T-cell (primary cell): Measurements from ENCODE around the gene MRPL33. TPM values are rescaled to one million over a fixed set of nuclear protein-coding genes. Genes with fewer than 3 reads are reported as not detected.

Experiments
- ATAC-seq, 4 experiments: fragments of 200-7000 bp in 3 of 4; fragments of 150-1000 bp in 1 of 4; cut with Tn5 transposase; replicated peaks in 1 of 4; 1 replicate in 3 of 4; 2 replicates in 1 of 4; pipeline ENCODE4 v1.10.0; 2021; ENCODE audit warnings: moderate library complexity in 3 of 4, mild to moderate bottlenecking in 2 of 4, moderate number of reproducible peaks in 1 of 4
- CTCF ChIA-PET, 2 donors: fragments of 300-600 bp; sonication (Branson Sonifier 250); formaldehyde crosslinking; loops; one replicate each; lab custom pipeline; 2022; ENCODE audit warnings: antibody characterized with exemption in 2 of 2; lab: Charles Lee
- POLR2A ChIA-PET, 2 donors: fragments of 300-600 bp; sonication (Branson Sonifier 250); formaldehyde crosslinking; loops; one replicate each; lab custom pipeline; 2022; ENCODE audit warnings: antibody characterized with exemption in 2 of 2; lab: Charles Lee
- DNase-seq, 35 experiments: peaks; one replicate each; pipeline versions ENCODE4 v3.0.0 to v3.0.0-alpha.2; 2013 to 2023
- H3K27ac ChIP-seq: one replicate; pipeline ENCODE4 v1.5.1; 2013; ENCODE audit warnings: low read length
- H3K27me3 ChIP-seq, 2 experiments: replicated peaks in 1 of 2; 1 replicate in 1 of 2; 2 replicates in 1 of 2; pipeline versions ENCODE4 v1.6.1 to v1.7.0; 2013; ENCODE audit warnings: low read length in 1 of 2, mixed read lengths in 1 of 2; ENCODE audit not compliant: control insufficient read depth in 2 of 2, insufficient read depth in 2 of 2; ENCODE audit errors: extremely low read depth in 1 of 2
- H3K36me3 ChIP-seq, 2 donors: 1 replicate in 1 of 2; 2 replicates in 1 of 2; pipeline versions ENCODE4 v1.6.1 to v1.7.0; 2013; ENCODE audit warnings: low read length in 1 of 2; ENCODE audit not compliant: control insufficient read depth in 2 of 2, insufficient read depth in 1 of 2; ENCODE audit errors: extremely low read depth in 1 of 2
- H3K4me1 ChIP-seq, 2 experiments: 1 replicate in 1 of 2; 2 replicates in 1 of 2; pipeline versions ENCODE4 v1.6.1 to v1.7.0; 2013; ENCODE audit warnings: low read length in 2 of 2, mixed read lengths in 1 of 2; ENCODE audit not compliant: insufficient read depth in 2 of 2, control insufficient read depth in 1 of 2; ENCODE audit errors: extremely low read depth in 1 of 2
- H3K4me3 ChIP-seq, 2 donors: 1 replicate in 1 of 2; 2 replicates in 1 of 2; pipeline versions ENCODE4 v1.5.1 to v1.7.0; 2013; ENCODE audit warnings: mild to moderate bottlenecking in 2 of 2, low read length in 1 of 2, moderate library complexity in 1 of 2; ENCODE audit not compliant: control insufficient read depth in 1 of 2; ENCODE audit errors: extremely low read depth in 1 of 2
- H3K9me3 ChIP-seq: 2 replicates; pipeline ENCODE4 v1.7.0; 2013
- H3K27ac Mint-ChIP-seq, 2 donors: one replicate each; pipeline ENCODE4 v1.8.0; 2020 to 2021; ENCODE audit warnings: mild to moderate bottlenecking in 2 of 2, mixed read lengths in 2 of 2
- H3K27me3 Mint-ChIP-seq, 2 donors: one replicate each; pipeline ENCODE4 v1.8.0; 2021 to 2022; ENCODE audit warnings: mixed read lengths in 2 of 2
- H3K36me3 Mint-ChIP-seq: one replicate; pipeline ENCODE4 v1.8.0; 2021; ENCODE audit warnings: mixed read lengths
- H3K4me1 Mint-ChIP-seq, 3 donors: one replicate each; pipeline ENCODE4 v1.8.0; 2020 to 2022; ENCODE audit warnings: mixed read lengths in 3 of 3, mild to moderate bottlenecking in 1 of 3
- H3K4me3 Mint-ChIP-seq, 3 donors: one replicate each; pipeline ENCODE4 v1.8.0; 2020 to 2022; ENCODE audit warnings: mild to moderate bottlenecking in 3 of 3, mixed read lengths in 3 of 3, moderate library complexity in 3 of 3
- H3K9me3 Mint-ChIP-seq, 3 donors: one replicate each; pipeline ENCODE4 v1.8.0; 2020 to 2022; ENCODE audit warnings: mixed read lengths in 3 of 3
- WGBS: methylation state at CpG from one replicate; pipeline ENCODE4 v1.1.5; 2013; ENCODE audit warnings: missing lambda C conversion rate; ENCODE audit not compliant: insufficient coverage; 5-methylcytosine and 5-hydroxymethylcytosine counted together
- total RNA-seq, 35 experiments: library from RNA in 6 of 35; stranded (reverse) in 6 of 35; fragments of 120-200 nt in 1 of 35; gene quantifications; one replicate each; pipeline versions ENCODE4 v1.2.1 to v1.2.4 and lab custom pipeline; 2013 to 2026

MRPL33 gene
- total RNA-seq, 5 donors from 2014 or later (not counting 1 experiment from before 2014, with no cell fraction given), result 25.9 to 39.4 (median 29.7) TPM

GRCh38 chr2:27776696-27777095 is 5.2 kb downstream of the MRPL33 start:
- H3K4me1 Mint-ChIP-seq, result peaks cover 55 to 56% (median 56%) of the 10 kb centered on the region in 3 donors
- no peak overlapping the region for H3K27ac Mint-ChIP-seq
- Histone ChIP-seq H3K27me3 (no peaks in the 10 kb centered on the region), H3K9me3 (no peaks in the 10 kb centered on the region), H3K27ac (no peak overlapping the region), H3K4me1 (peaks cover 9 to 12% of the 10 kb centered on the region in 2 experiments), H3K4me3 (no peak overlapping the region), H3K36me3 (peaks cover 4 to 37% of the 10 kb centered on the region in 2 donors)
- CTCF ChIA-PET, result no interaction called here
- no peak for ATAC-seq
- H3K36me3 Mint-ChIP-seq, result peaks cover 46% of the 10 kb centered on the region
- no peak for DNase-seq
- POLR2A ChIA-PET, result no interaction called here
- no peak overlapping the region for H3K4me3 Mint-ChIP-seq
- no peaks in the 10 kb centered on the region for H3K9me3 Mint-ChIP-seq
- WGBS, result no CpG with 5 or more reads among the region's 3 CpGs
- H3K27me3 Mint-ChIP-seq, result no peaks in the 10 kb centered on the region

GRCh38 chr2:27779417-27780055 is 8.0 kb downstream of the MRPL33 start:
- H3K27me3 ChIP-seq, result no peaks in the 10 kb centered on the region
- H3K9me3 Mint-ChIP-seq, result no peaks in the 10 kb centered on the region
- DNase-seq (no peak), ATAC-seq (no peak)
- no peak overlapping the region for H3K27ac Mint-ChIP-seq
- H3K27me3 Mint-ChIP-seq, result no peaks in the 10 kb centered on the region
- WGBS, result no CpG with 5 or more reads among the region's 5 CpGs
- POLR2A ChIA-PET, result no interaction called here
- no peak overlapping the region for H3K4me3 Mint-ChIP-seq
- peaks cover 0 to 33% of the 10 kb centered on the region in 2 donors for H3K36me3 ChIP-seq
- peaks cover 41% of the 10 kb centered on the region for H3K36me3 Mint-ChIP-seq
- CTCF ChIA-PET, result no interaction called here
- H3K9me3 ChIP-seq, result no peaks in the 10 kb centered on the region
- no peak overlapping the region for H3K27ac ChIP-seq
- H3K4me1 ChIP-seq, result no peaks in the 10 kb centered on the region
- peaks cover 30 to 36% (median 32%) of the 10 kb centered on the region in 3 donors for H3K4me1 Mint-ChIP-seq
- H3K4me3 ChIP-seq, result no peak overlapping the region

DNA sequence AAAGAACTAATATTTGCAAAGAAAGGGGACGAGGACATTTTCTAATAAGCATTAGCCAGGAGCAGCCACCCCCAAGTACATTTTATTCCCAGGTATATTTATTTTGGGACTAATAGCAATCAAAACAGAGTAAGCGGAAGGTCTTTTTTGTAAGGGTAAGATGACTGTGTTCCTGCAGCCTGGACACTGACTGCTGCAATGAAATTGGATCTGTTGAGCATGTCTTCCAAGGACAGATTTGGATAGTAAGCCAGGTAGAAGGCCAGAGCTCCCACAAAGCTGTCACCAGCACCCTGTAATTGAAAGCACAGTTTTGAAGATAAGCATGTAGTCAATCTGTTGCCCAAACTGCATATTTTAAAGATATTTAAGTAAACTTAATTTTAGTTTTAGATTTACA is 10.0 kb downstream of the MRPL33 start:
- Mint-ChIP-seq H3K4me3 (no peak overlapping the region), H3K36me3 (peaks cover 35% of the 10 kb centered on the region), H3K27me3 (no peaks in the 10 kb centered on the region), H3K27ac (no peak overlapping the region), H3K9me3 (no peaks in the 10 kb centered on the region), H3K4me1 (peaks cover 17 to 20% (median 17%) of the 10 kb centered on the region in 3 donors)
- ChIA-PET POLR2A (no interaction called here), CTCF (no interaction called here)
- DNase-seq (no peak), ATAC-seq (no peak)
- H3K9me3 ChIP-seq, result no peaks in the 10 kb centered on the region
- no peak overlapping the region for H3K4me3 ChIP-seq
- no peaks in the 10 kb centered on the region for H3K4me1 ChIP-seq
- H3K27me3 ChIP-seq, result no peaks in the 10 kb centered on the region
- H3K27ac ChIP-seq, result no peak overlapping the region
- H3K36me3 ChIP-seq, result peaks cover 0 to 23% of the 10 kb centered on the region in 2 donors
- WGBS, result no CpG with 5 or more reads among the region's 2 CpGs

- Mint-ChIP-seq H3K9me3 (no peaks in the 10 kb centered on the region), H3K36me3 (peaks cover 32% of the 10 kb centered on the region), H3K27ac (no peak overlapping the region), H3K4me3 (no peak overlapping the region), H3K4me1 (peaks cover 9 to 15% (median 10%) of the 10 kb centered on the region in 3 donors), H3K27me3 (no peaks in the 10 kb centered on the region)
- no peak overlapping the region for H3K4me3 ChIP-seq
- peaks cover 0 to 20% of the 10 kb centered on the region in 2 donors for H3K36me3 ChIP-seq
- CTCF ChIA-PET, result interaction anchor here in 1 of 2 donors (0.8 kb wide), 1 partner anchor 1731 kb away, joined by 3 read pairs; no protein-coding TSS in a partner anchor
- POLR2A ChIA-PET, result no interaction called here
- DNase-seq (no peak), ATAC-seq (no peak)
- no peaks in the 10 kb centered on the region for H3K27me3 ChIP-seq
- no peaks in the 10 kb centered on the region for H3K4me1 ChIP-seq
- H3K9me3 ChIP-seq, result no peaks in the 10 kb centered on the region
- WGBS, result 88% methylated on average over 1 of the region's 1 CpG
- no peak overlapping the region for H3K27ac ChIP-seq
These were observed 11.2 kb downstream of the MRPL33 start for GRCh38 chr2:27782701-27783100.

- Mint-ChIP-seq H3K27ac (no peak overlapping the region), H3K27me3 (no peaks in the 10 kb centered on the region), H3K36me3 (peaks cover under 1% of the 10 kb centered on the region), H3K4me1 (no peaks in the 10 kb centered on the region), H3K4me3 (no peak overlapping the region), H3K9me3 (peaks cover 0 to 3% (median 0%) of the 10 kb centered on the region in 3 donors)
- ChIA-PET POLR2A (no interaction called here), CTCF (no interaction called here)
- no peak overlapping the region for H3K27ac ChIP-seq
- H3K4me1 ChIP-seq, result no peaks in the 10 kb centered on the region
- H3K9me3 ChIP-seq, result no peaks in the 10 kb centered on the region
- no peak overlapping the region for H3K4me3 ChIP-seq
- ATAC-seq, result no peak
- DNase-seq, result no peak
- no peaks in the 10 kb centered on the region for H3K36me3 ChIP-seq
- WGBS, result no CpG with 5 or more reads among the region's 1 CpG
- H3K27me3 ChIP-seq, result no peaks in the 10 kb centered on the region
These were observed 19.3 kb downstream of the MRPL33 start for GRCh38 chr2:27790796-27791195.

DNA sequence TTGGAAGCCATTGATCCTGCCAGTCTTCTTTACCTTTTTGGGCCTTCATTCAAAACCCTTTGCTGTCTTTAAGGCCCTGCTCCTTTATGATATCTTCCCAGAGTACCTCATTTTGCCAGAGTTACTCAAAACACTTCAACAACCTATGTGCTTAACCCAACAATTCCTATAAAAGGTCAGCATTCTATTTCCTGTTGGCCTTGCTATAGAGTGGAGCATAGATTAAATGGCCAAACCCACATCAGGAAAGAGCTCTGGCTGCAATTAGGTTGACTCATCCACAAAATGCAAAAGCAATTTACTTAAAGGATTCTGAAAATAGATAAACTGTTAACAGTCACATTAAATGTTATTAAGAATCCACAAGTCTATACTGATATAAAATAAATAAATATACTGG is 21.2 kb downstream of the MRPL33 start:
- Histone ChIP-seq H3K9me3 (no peaks in the 10 kb centered on the region), H3K27ac (no peak overlapping the region), H3K4me3 (no peak overlapping the region), H3K4me1 (no peaks in the 10 kb centered on the region), H3K27me3 (no peaks in the 10 kb centered on the region), H3K36me3 (no peaks in the 10 kb centered on the region)
- ChIA-PET CTCF (no interaction called here), POLR2A (interaction anchor here in 1 of 2 donors (0.6 kb wide), 1 partner anchor 275 kb away, joined by 3 read pairs; no protein-coding TSS in a partner anchor)
- Mint-ChIP-seq H3K4me3 (no peak overlapping the region), H3K9me3 (peaks cover 0 to 3% (median 0%) of the 10 kb centered on the region in 3 donors), H3K27me3 (no peaks in the 10 kb centered on the region), H3K36me3 (peaks cover 3% of the 10 kb centered on the region), H3K4me1 (no peaks in the 10 kb centered on the region), H3K27ac (no peak overlapping the region)
- ATAC-seq (no peak), DNase-seq (no peak)
